ENCODE data around the gene FGF5.

FGF5 gene

GRCh38 chr4:80266253-80266901 lies at the start of gene FGF5:
TSS of gene FGF5 (plus strand) at chr4:80266664. CDS start at chr4:80266825, 161 bp downstream.
- peak; percentile 93 for DNase-seq

- peak; percentile 87 for DNase-seq
These were observed 47.0 kb upstream of the FGF5 start for GRCh38 chr4:80219301-80220025.

DNA sequence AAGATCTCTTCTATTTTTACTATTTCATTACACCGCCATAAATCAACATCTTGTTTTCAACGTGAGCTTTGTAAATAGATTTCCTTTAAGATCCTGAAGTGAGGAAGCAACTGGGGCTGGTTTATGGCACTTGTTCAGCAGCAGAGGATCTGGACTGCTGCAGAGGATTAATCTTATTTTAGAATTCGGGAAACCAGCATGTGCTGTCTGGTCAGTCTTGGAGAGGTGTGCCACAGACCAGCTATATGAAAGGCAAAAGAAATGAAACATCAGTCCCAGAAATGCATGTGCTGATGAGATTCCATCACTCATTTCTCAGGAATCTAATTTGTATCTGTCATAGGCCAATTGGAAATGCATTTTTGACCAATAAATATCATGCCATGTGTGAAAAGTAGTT lies 45.8 kb upstream of the FGF5 start:
- no peak for DNase-seq

- DNase-seq = peak; percentile 57
These were observed 45.3 kb upstream of the FGF5 start for GRCh38 chr4:80221161-80221560.

DNA sequence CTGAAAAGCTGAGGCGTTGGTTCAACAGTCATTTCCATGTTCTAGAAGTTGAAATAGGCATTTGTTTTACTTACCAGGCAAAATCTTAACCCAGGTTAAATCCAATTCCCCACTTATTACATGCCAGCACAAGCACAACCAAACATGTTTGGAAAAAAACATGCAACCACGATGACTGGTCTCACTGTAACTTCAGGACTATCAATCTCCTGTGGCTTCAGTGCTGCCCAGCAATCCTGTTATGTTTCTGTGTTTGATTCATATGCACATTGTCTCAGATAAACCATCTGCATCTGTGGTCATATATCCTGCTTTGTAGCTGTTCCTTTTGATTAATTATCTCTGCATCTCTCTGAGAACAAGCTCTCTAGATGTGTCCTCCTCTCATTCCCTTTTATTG lies 40.9 kb upstream of the FGF5 start:
- DNase-seq = peak; percentile 76

DNA sequence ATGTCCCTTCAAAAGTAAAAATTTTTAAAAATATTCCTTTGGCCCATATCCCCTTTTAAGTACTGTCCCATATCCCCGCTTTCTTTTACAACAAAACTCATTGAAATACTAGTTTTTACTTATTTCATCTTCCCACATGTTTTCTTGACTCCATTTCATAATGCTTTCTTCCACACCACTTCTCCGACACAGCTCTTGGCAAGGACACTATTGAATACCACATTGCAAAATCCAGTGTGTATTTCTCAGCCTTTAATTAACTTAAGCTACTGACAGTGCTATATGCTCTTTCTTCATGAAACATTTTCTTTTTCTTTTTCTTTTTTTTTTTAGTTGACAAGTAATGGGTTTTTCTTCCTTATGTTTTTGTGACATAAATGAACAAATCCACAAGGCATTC lies 40.4 kb upstream of the FGF5 start:
- peak; percentile 49 for DNase-seq

DNA sequence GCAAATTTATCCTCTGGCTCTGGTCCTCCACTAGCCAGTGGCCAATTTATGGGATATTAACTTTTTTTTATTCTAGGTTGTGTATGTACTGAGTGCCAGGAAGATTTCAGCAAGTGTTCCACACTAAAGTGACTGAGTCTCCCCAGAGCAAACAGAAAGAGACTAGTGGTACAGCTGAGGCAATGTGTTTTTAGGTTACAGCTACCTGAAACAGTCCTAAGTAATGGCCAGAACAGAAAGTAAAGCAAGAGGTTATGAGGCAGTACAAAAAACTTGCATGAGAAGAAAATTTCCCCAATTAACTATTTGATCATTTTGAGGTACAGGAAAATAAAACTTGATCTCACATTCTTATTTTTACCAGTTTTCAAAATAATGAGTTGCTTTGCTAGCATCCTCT lies 38.0 kb upstream of the FGF5 start:
- no peak for DNase-seq

GRCh38 chr4:80229128-80229527 lies 37.3 kb upstream of the FGF5 start:
- DNase-seq = no peak

DNA sequence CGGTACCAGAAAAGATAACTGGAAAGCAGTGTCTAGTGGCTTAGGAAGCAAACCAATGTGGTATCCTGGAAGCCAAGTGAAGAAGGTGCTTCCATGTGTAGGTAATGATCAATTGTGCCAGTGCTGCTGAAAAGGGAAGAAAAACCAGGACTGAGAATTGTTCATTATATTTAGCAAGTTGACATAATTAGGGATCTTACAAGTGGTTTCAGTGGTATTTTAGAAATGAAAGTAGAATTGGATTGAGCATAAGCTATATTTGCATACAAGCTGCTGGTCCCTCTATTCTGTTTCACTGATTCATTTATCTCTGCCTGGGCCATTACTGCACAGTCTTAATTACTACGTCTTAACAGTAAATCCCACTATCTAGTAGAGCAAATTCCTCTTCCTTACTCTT lies 36.9 kb upstream of the FGF5 start:
- DNase-seq = no peak

DNA sequence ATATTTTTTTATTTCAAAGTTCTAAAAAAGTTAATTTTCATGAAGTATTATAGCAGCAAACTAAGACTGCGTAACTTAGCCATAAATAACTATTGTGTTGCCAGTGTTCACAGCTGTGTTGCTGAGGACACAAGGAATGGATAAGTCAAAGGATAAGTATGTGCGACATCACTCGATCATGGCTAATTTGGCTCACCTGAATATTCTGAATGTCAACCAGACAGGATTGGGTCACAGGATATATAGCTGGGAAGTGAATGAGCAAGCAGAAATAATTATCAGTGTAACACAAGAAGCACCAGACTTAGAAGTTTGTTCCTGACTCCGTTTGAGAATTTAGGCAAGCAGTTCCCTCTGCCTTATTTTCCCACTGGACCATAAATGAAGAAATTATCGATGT lies 35.3 kb upstream of the FGF5 start:
- DNase-seq = no peak

DNA sequence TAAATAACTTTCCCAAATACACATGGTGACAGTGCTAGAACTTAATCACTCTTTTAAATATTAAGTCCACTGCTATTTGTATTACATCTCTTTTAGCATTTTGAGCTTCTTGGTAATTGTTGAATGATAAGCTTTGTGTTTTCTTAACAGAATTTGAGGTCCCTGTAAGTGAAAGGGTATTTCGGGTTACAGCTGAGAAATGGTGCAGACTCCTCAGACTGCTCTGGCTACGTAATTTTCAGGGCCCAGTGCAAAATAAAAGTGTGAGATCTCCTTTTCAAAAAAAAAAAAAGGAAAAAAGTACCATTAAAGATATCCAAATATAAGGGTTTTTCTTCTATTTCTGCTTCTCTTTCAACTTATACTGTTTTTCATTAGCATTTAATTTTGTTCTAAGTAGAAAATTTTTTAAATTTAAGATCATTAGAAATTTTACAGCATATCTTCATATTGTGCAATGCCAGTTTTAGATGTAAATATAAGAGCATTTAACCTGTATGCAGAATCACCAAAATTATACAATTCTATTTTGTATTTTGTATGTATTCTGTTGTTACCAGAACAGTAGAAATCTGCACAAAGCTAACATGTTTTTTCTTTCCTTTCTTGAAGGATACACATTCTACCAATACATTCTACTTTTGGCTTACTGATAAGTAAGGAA lies 33.6 kb upstream of the FGF5 start:
- no peak for DNase-seq

GRCh38 chr4:80233390-80233789 lies 33.1 kb upstream of the FGF5 start:
- no peak for DNase-seq

GRCh38 chr4:80235451-80235850 lies 31.0 kb upstream of the FGF5 start:
- peak; percentile 64 for DNase-seq

- peak; percentile 98 for DNase-seq
These were observed 28.5 kb upstream of the FGF5 start for GRCh38 chr4:80237992-80238391.

GRCh38 chr4:80239480-80240150 lies 26.8 kb upstream of the FGF5 start:
- peak; percentile 87 for DNase-seq

- peak; percentile 92 for DNase-seq
These were observed 25.5 kb upstream of the FGF5 start for GRCh38 chr4:80240976-80241375.

DNA sequence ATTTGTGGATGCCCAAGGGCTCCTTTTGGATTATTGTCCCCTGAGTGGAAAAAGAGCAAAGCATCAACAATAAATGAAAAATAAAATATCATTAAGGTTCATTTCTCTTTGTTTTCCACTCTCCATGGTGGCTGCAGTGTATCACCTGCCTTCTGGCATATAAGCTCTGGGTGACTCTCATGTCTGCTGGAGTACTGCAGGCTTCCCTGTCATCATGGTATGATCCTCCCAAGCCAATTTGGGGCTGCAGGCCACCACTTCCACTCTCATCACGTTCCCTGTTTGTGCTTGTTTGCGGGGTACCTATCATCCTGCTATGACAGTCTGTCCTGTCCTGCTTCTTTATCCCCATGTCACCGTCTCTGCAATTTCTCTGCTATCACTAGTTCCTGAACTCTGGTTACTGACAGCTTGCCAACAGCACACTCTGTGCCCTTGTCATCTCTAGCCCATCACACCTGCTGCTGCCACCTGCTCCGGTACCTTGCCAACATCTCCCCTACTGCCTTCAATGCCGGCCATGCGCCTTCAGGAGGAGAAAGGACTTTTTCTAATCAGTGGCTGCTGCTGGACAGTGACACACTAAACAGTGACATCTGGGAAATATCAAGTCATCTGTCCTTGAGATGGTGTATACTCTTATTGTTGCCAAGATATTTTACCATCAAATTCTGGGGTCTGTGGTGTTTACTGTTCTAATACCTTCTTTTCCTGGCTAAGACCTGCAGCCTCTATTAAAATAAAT lies 23.0 kb upstream of the FGF5 start:
- no peak for DNase-seq

GRCh38 chr4:80247484-80247883 lies 19.0 kb upstream of the FGF5 start:
- peak; percentile 42 for DNase-seq

GRCh38 chr4:80249144-80249543 lies 17.3 kb upstream of the FGF5 start:
- peak; percentile 88 for DNase-seq

- no peak for DNase-seq
These were observed 14.0 kb upstream of the FGF5 start for GRCh38 chr4:80252427-80252826.

GRCh38 chr4:80252953-80253352 lies 13.5 kb upstream of the FGF5 start:
- no peak for DNase-seq

- DNase-seq = no peak
These were observed 13.0 kb upstream of the FGF5 start for GRCh38 chr4:80253510-80253909.

DNA sequence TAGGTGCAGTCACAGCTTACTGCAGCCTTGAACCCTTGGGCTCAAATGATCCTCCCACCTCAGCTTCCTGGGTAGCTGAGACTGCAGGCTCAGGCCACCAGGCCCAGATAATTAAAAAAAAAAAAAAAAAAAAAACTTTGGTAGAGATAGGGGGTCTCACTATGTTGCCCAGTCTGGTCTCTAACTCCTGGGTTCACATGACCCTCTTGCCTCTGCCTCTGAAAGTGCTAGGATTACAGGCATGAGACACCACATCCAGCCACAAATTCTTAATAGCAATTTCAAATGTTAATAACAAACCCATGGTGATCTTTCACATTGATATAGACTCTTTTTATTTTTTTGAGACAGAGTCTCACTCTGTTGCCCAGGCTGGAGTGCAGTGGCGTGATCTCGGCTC lies 12.3 kb upstream of the FGF5 start:
- DNase-seq = no peak

All from fibroblast of upper back skin (primary cell).